ENCODE measurements around the gene SPAG9. TPM values are rescaled to one million over a fixed set of nuclear protein-coding genes. Genes with fewer than 3 reads are reported as not detected.

SPAG9 gene
- total RNA-seq, 1 experiment from 2014 or later = 90.5 TPM

DNA sequence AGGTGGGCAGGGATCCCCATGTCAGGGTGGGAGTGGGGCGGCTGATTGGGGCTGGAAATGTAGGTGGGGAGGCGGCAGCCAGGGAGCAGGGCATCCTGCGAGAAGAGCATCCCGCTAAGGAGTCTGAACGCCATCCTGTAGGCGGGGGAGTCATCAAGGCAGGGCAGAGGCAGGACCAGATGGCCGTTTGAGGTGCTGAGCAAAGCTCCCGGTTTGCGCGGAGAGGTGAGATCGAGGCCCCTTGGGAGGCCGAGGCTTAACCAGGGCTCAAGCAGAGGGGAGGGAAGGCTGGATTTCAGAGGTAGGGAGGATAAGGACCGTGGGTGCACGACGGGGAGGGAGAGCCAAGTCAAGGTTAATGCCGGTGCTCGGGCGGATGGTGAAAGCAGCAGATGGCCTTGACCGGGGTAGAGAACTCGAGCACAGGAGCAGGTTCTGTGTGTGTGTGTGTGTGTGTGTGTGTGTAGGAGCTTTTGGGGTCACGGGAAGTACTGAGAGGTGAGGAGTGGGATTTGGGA, 45.1 kb upstream of the SPAG9 start:
- Histone ChIP-seq H3K27me3 (ENCODE audit: low read length) (no peaks in the 10 kb centered on the region), H3K27ac (ENCODE audit: low read length) (peak overlapping the region; percentile 73), H2AFZ (ENCODE audit: low read length) (peak overlapping the region; percentile 88), H3K9me3 (ENCODE audit: low read length) (no peaks in the 10 kb centered on the region), H3K4me2 (ENCODE audit: low read length) (peak overlapping the region; percentile 94), H3K9me2 (replicated peaks; ENCODE audit: low read length) (no peaks in the 10 kb centered on the region), H4K20me1 (ENCODE audit: low read length) (peaks cover 22% of the 10 kb centered on the region), H3F3A (ENCODE audit: low read length, unreplicated experiment) (peaks cover 4% of the 10 kb centered on the region), H3K4me1 (ENCODE audit: insufficient read depth, low read length) (peaks cover 21% of the 10 kb centered on the region), H3K36me3 (ENCODE audit: low read depth, low read length) (peaks cover 55% of the 10 kb centered on the region), H3K4me3 (ENCODE audit: low read length) (peak overlapping the region; percentile 81), H3K79me2 (ENCODE audit: low read length) (peaks cover 37% of the 10 kb centered on the region), H3K9ac (ENCODE audit: low read length) (peak overlapping the region; percentile 97)
- ATAC-seq (peak; percentile 18), DNase-seq (no peak)
- POLR2A ChIA-PET (ENCODE audit: unreplicated experiment) = interaction anchor here (0.6 kb wide), 1 partner anchor 105 kb away, joined by 6 read pairs; no protein-coding TSS in a partner anchor
- no peak for TF ChIP-seq EZH2phosphoT487 (IDR thresholded peaks at IDR 0.05; ENCODE audit: borderline replicate concordance, low read length)
- TSS peak; percentile 92 for BruUV-seq (replicated peaks)
- CTCF ChIA-PET = interaction anchor here (0.5 kb wide), 1 partner anchor 299 kb away, joined by 10 read pairs; the partner anchor contains the start of gene TOB1
- intact Hi-C loops (cut with micrococcal nuclease) = loop anchor here (1.0 to 5.0 kb wide), 2 partner anchors 44 to 97 kb away; partner anchors contain the start of genes MBTD1 and UTP18

DNA sequence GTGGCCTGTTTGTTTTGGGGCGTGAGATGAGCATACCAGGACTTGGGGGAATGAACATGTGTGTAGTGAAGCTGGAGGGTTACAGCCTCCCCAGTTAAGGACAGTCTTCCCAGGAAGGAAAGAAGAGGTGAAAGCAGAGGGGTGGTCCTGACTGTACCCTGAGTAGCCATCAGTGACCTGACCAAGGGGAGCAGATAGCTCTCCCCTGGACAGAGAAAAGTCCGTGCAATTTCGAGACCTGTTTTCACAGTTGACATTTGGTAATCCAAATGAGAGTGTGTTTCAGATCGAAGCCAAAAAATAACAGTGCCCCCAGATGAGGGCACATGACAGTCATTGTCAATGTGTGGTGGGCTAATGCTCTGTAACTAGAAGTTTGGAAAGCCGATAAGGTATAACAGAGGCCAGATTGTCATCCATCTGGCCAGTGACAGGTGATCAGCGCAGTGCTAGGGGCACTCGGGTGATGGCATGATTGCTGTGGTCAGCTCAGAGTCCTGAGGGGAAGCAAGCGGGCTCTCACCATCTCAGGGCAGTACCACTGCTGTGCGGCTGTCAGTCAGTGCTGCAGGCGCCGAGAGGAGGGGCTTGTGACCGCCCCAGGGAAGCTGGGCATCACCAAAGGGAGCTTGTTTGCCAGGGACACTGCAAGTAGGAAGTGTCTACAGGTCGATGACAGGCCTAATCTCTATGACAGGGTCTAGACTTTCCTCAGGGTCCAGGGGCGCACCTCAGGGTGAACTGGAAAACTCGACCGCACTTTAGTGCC, 44.4 kb upstream of the SPAG9 start:
- ChIA-PET POLR2A (ENCODE audit: unreplicated experiment) (no interaction called here), CTCF (no interaction called here)
- H3K9ac ChIP-seq (ENCODE audit: low read length) = no peak overlapping the region
- peaks cover 35% of the 10 kb centered on the region for H3K79me2 ChIP-seq (ENCODE audit: low read length)
- no peak overlapping the region for H2AFZ ChIP-seq (ENCODE audit: low read length)
- DNase-seq = no peak
- H4K20me1 ChIP-seq (ENCODE audit: low read length) = peaks cover 20% of the 10 kb centered on the region
- TF ChIP-seq EZH2phosphoT487 (IDR thresholded peaks at IDR 0.05; ENCODE audit: borderline replicate concordance, low read length) = no peak
- TF ChIP-seq, protein P1, sequence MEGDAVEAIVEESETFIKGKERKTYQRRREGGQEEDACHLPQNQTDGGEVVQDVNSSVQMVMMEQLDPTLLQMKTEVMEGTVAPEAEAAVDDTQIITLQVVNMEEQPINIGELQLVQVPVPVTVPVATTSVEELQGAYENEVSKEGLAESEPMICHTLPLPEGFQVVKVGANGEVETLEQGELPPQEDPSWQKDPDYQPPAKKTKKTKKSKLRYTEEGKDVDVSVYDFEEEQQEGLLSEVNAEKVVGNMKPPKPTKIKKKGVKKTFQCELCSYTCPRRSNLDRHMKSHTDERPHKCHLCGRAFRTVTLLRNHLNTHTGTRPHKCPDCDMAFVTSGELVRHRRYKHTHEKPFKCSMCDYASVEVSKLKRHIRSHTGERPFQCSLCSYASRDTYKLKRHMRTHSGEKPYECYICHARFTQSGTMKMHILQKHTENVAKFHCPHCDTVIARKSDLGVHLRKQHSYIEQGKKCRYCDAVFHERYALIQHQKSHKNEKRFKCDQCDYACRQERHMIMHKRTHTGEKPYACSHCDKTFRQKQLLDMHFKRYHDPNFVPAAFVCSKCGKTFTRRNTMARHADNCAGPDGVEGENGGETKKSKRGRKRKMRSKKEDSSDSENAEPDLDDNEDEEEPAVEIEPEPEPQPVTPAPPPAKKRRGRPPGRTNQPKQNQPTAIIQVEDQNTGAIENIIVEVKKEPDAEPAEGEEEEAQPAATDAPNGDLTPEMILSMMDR (conservative IDR thresholded peaks at IDR 0.05; ENCODE audit: low read depth, low read length) = no peak
- no peaks in the 10 kb centered on the region for H3K9me2 ChIP-seq (replicated peaks; ENCODE audit: low read length)
- H3K36me3 ChIP-seq (ENCODE audit: low read depth, low read length) = peaks cover 54% of the 10 kb centered on the region
- peaks cover 4% of the 10 kb centered on the region for H3F3A ChIP-seq (ENCODE audit: low read length, unreplicated experiment)
- no TSS peak for BruUV-seq (replicated peaks)
- H3K9me3 ChIP-seq (ENCODE audit: low read length) = no peaks in the 10 kb centered on the region
- peaks cover 21% of the 10 kb centered on the region for H3K4me1 ChIP-seq (ENCODE audit: insufficient read depth, low read length)
- peak overlapping the region; percentile 94 for H3K4me2 ChIP-seq (ENCODE audit: low read length)
- no peaks in the 10 kb centered on the region for H3K27me3 ChIP-seq (ENCODE audit: low read length)
- no peak; the same call in 1 of the 2 replicates for ATAC-seq
- intact Hi-C loops (cut with micrococcal nuclease) = loop anchor here (5.0 kb wide), 1 partner anchor 97 kb away; the partner anchor contains the start of genes MBTD1 and UTP18
- peak overlapping the region; percentile 81 for H3K4me3 ChIP-seq (ENCODE audit: low read length)
- H3K27ac ChIP-seq (ENCODE audit: low read length) = 0 out of 2 replicates have a peak overlapping the region, but pooled peaks have one; percentile 73

DNA sequence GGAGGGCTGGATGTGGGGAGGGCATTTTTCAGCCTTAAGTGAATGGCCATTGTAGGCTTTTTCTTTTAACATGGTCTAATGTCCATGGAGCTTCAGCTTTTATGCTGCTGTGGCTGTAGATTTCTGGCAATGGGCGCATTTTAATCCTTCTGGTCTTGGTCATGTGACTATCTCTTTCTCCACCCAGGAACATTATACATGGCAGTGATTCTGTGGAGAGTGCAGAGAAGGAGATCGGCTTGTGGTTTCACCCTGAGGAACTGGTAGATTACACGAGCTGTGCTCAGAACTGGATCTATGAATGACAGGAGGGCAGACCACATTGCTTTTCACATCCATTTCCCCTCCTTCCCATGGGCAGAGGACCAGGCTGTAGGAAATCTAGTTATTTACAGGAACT, 40.9 kb upstream of the SPAG9 start:
- H3K9me3 ChIP-seq (ENCODE audit: low read length) = no peaks in the 10 kb centered on the region
- no peak overlapping the region for H3K9ac ChIP-seq (ENCODE audit: low read length)
- ChIA-PET CTCF (no interaction called here), POLR2A (ENCODE audit: unreplicated experiment) (no interaction called here)
- peaks cover 5% of the 10 kb centered on the region; the same call in 1 of the 2 replicates for H3K4me1 ChIP-seq (ENCODE audit: insufficient read depth, low read length)
- H3K79me2 ChIP-seq (ENCODE audit: low read length) = peaks cover 37% of the 10 kb centered on the region
- intact Hi-C loops (cut with micrococcal nuclease) = no loop called here
- no peak overlapping the region for H2AFZ ChIP-seq (ENCODE audit: low read length)
- no peak overlapping the region for H3K4me2 ChIP-seq (ENCODE audit: low read length)
- H3K27me3 ChIP-seq (ENCODE audit: low read length) = no peaks in the 10 kb centered on the region
- no peak for DNase-seq
- ATAC-seq = no peak
- no peak overlapping the region for H3K27ac ChIP-seq (ENCODE audit: low read length)
- H4K20me1 ChIP-seq (ENCODE audit: low read length) = peaks cover 16% of the 10 kb centered on the region; the same call in 1 of the 2 replicates
- peaks cover 4% of the 10 kb centered on the region for H3F3A ChIP-seq (ENCODE audit: low read length, unreplicated experiment)
- TF ChIP-seq EZH2phosphoT487 (IDR thresholded peaks at IDR 0.05; ENCODE audit: borderline replicate concordance, low read length) = no peak
- no peak for TF ChIP-seq EZH2 (IDR thresholded peaks at IDR 0.05; ENCODE audit: low read length, unreplicated experiment)
- TF ChIP-seq, protein P1 (conservative IDR thresholded peaks at IDR 0.05; ENCODE audit: low read depth, low read length) = no peak
- no TSS peak for BruUV-seq (replicated peaks)
- H3K4me3 ChIP-seq (ENCODE audit: low read length) = no peak overlapping the region
- no peaks in the 10 kb centered on the region for H3K9me2 ChIP-seq (replicated peaks; ENCODE audit: low read length)
- H3K36me3 ChIP-seq (ENCODE audit: low read depth, low read length) = peaks cover 56% of the 10 kb centered on the region
